Naive thymus-derived CD8-positive, alpha-beta T cell (primary cell): ENCODE results near the gene SH3BP4. TPM values are rescaled to one million over a fixed set of nuclear protein-coding genes. Genes with fewer than 3 reads are reported as not detected.

Experiments
- ATAC-seq, 2 donors: fragments of 150-1000 bp; cut with Tn5 transposase in 1 of 2; sonication (Bioruptor Pico), chemical (Tn5 transposase) in 1 of 2; 1 replicate in 1 of 2; 2 replicates in 1 of 2; pipeline ENCODE4 v1.10.0; 2021; ENCODE audit warnings: mild to moderate bottlenecking in 2 of 2, moderate library complexity in 2 of 2
- POLR2A ChIA-PET: fragments of 350-600 bp; sonication (Branson Sonifier 250); formaldehyde crosslinking; loops from one replicate; lab custom pipeline; 2021; ENCODE audit warnings: antibody characterized with exemption; lab: Charles Lee
- DNase-seq, 10 donors: peaks; one replicate each; pipeline versions ENCODE4 v3.0.0 to v3.0.0-alpha.2; 2020 to 2022
- H3K27ac Mint-ChIP-seq, 10 donors: one replicate each; pipeline ENCODE4 v1.8.0; 2020 to 2022; ENCODE audit warnings: mild to moderate bottlenecking in 10 of 10, mixed read lengths in 10 of 10, moderate library complexity in 4 of 10, inconsistent platforms in 1 of 10
- H3K27me3 Mint-ChIP-seq, 5 donors: one replicate each; pipeline ENCODE4 v1.8.0; 2021 to 2022; ENCODE audit warnings: mixed read lengths in 5 of 5
- H3K36me3 Mint-ChIP-seq, 3 donors: one replicate each; pipeline ENCODE4 v1.8.0; 2020 to 2022; ENCODE audit warnings: mixed read lengths in 3 of 3, mild to moderate bottlenecking in 2 of 3, inconsistent platforms in 1 of 3
- H3K4me1 Mint-ChIP-seq, 4 donors: one replicate each; pipeline ENCODE4 v1.8.0; 2021 to 2022; ENCODE audit warnings: mixed read lengths in 4 of 4
- H3K4me3 Mint-ChIP-seq, 10 donors: one replicate each; pipeline ENCODE4 v1.8.0; 2020 to 2022; ENCODE audit warnings: mild to moderate bottlenecking in 10 of 10, mixed read lengths in 10 of 10, moderate library complexity in 6 of 10, inconsistent platforms in 1 of 10
- H3K9me3 Mint-ChIP-seq, 9 donors: one replicate each; pipeline ENCODE4 v1.8.0; 2020 to 2022; ENCODE audit warnings: mixed read lengths in 9 of 9, mild to moderate bottlenecking in 3 of 9, inconsistent platforms in 1 of 9, moderate library complexity in 1 of 9
- polyA plus RNA-seq, 3 donors: library from polyadenylated mRNA; unstranded; fragments of 300-500 nt; fragmentation: Illumina TruSeq; gene quantifications; one replicate each; pipeline ENCODE4 v1.2.3, GENCODE V29; 2021
- total RNA-seq, 8 experiments: library from RNA in 2 of 8; stranded (reverse) in 2 of 8; gene quantifications; one replicate each; pipeline ENCODE4 v1.2.3 and lab custom pipeline; 2021 to 2026

Gene SH3BP4
- total and polyA plus RNA-seq, 5 experiments from 2014 or later = 0.19 to 0.29 TPM; not detected in 3

DNA sequence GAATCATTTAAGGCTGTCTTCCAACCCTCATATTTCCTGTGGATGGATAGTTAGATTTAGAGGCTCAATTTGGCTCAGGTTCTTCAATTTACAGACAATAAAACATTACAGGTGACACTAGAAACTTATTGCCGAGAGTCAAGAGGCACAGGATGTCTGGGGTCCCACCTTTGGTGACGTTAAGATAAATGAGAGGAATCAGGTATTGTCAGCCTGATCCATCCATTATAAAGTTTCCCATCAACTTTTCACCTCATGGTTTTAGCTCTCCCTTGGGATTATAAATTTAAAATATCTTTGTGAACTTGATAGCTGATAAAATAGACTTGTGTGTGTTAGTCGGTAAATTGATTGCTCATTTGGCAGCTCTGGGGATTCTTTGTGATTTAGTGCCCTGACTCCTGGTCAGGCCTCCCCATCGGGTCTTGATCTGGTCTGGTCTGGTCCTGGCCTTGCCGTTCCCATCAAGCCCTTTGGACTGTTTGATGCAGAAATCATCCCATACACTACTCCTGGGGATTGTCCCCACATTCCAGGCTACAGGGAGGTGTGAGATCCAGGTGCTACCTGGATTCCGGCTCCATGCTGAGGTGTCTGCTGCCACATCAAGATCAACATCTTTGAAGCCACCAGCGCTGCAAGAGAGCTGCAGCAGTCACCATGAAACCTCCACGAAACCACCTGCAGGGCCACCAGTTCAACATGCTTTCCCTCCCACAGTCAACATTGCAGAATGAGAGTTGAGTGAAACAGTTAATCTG is 130.9 kb downstream of the SH3BP4 start:
- Mint-ChIP-seq H3K4me3 (no peak overlapping the region), H3K27ac (no peak overlapping the region), H3K27me3 (peaks cover 15 to 29% (median 23%) of the 10 kb centered on the region in 5 donors), H3K4me1 (no peaks in the 10 kb centered on the region), H3K36me3 (no peaks in the 10 kb centered on the region), H3K9me3 (peaks cover 0 to 3% (median 0%) of the 10 kb centered on the region in 9 donors)
- no peak for DNase-seq
- ATAC-seq = no peak
- POLR2A ChIA-PET = no interaction called here

DNA sequence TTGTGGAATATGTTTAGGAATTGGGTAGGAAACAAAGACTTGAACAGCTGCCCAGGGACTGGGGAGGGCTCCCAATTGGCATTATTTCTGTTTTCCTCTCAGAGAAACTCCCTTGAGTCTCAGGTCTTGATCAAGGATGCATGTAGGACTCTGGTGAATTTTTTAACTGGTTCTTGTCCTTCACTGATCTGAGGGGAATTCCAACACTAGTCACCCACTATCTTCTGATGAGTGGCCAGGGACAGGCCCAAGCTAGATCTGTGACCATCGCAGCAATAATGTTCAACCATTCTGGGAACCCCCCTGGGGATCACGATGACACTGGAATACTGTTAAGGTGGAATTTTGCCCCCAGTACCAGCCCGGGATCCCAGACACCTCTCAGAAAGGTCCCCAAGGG is 132.0 kb downstream of the SH3BP4 start:
- no peak for DNase-seq
- H3K9me3 Mint-ChIP-seq = peaks cover 0 to 3% (median 0%) of the 10 kb centered on the region in 9 donors
- H3K4me1 Mint-ChIP-seq = no peaks in the 10 kb centered on the region
- no peak overlapping the region for H3K27ac Mint-ChIP-seq
- H3K36me3 Mint-ChIP-seq = no peaks in the 10 kb centered on the region
- POLR2A ChIA-PET = no interaction called here
- H3K4me3 Mint-ChIP-seq = no peak overlapping the region
- no peak for ATAC-seq
- H3K27me3 Mint-ChIP-seq = peaks cover 17 to 39% (median 24%) of the 10 kb centered on the region in 5 donors

DNA sequence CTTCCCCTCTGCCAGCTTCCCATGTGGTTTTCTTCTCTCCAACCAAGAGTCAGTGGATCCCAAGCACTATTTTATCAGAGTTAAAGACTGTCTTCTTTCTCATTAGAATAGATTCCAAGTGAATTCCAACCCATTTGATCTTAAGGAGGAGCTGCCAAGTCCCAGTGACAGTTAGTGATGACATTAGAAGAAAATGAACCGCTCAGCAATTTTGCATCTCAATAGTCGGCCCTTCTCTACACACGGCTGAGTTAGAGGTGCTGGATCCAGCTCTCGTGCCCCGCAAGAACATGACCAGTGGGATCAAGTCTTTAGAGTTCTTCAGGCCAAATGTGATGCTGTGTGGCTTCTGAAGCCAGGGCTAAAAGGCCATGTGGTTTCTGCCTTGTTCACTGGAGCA is 132.6 kb downstream of the SH3BP4 start:
- DNase-seq = no peak
- POLR2A ChIA-PET = no interaction called here
- no peaks in the 10 kb centered on the region for H3K36me3 Mint-ChIP-seq

DNA sequence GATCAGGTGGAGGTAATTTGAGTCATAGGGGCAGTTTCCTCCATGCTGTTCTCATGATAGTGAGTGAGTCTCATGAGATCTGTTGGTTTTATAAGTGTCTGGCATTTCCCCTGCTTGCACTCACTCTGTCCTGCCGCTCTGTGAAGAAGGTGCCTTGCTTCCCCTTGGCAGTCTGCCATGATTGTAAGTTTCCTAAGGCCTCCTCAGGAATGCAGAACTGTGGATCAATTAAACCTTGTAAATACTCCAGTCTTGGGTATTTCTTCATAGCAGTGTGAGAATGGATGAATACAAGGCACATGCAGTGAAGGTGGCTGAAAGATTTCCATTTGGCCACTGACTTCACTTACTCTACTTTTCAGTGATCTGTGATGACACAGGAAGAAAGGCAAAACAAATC is 133.7 kb downstream of the SH3BP4 start:
- Mint-ChIP-seq H3K4me1 (no peaks in the 10 kb centered on the region), H3K36me3 (no peaks in the 10 kb centered on the region), H3K4me3 (no peak overlapping the region), H3K27me3 (peaks cover 22 to 53% (median 36%) of the 10 kb centered on the region in 5 donors), H3K27ac (no peak overlapping the region), H3K9me3 (peaks cover 0 to 3% (median 0%) of the 10 kb centered on the region in 9 donors)
- POLR2A ChIA-PET = no interaction called here
- ATAC-seq (no peak), DNase-seq (no peak)

More for the DNA sequence above, 132.6 kb downstream of the SH3BP4 start:
- Mint-ChIP-seq H3K4me3 (no peak overlapping the region), H3K9me3 (peaks cover 0 to 3% (median 0%) of the 10 kb centered on the region in 9 donors), H3K27me3 (peaks cover 20 to 45% (median 28%) of the 10 kb centered on the region in 5 donors), H3K27ac (no peak overlapping the region), H3K4me1 (no peaks in the 10 kb centered on the region)
- ATAC-seq = no peak

DNA sequence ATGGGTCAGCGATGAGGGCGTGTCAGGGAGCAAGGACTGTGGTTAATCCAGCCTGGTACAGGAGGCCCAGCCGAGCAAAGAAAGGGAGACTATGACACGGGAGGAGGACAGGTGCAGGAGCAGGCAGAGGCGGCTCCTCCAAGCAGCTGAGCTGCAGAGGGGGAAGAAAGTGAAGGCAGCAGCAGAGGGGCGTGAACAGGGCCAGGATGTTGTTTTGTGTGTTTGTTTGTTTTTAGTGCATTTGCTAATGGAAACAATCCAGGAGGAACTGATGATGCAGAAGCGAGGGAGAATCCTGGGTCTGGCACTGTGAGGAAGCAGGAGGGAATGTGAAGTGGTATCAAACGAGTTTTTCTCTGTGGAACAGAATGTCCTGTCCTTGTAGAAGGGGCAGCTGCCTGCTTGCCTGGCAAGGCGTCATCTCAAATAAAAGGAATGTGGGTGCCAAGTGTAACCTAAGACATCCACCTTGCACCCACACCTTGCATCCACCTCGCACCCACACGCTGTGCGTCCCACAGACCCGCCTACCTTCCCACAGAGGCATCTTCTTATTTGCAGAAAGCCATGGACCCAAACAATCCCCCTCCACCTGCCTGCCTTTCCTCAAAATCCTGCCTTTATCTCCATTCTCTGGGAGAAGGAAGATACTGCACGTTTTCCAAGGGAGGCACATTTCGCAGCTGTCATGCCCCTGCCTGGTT is 134.8 kb downstream of the SH3BP4 start:
- Mint-ChIP-seq H3K4me3 (no peak overlapping the region), H3K36me3 (no peaks in the 10 kb centered on the region), H3K27ac (peak overlapping the region in 1 of 10 donors; percentile 63), H3K9me3 (peaks cover 0 to 3% (median 0%) of the 10 kb centered on the region in 9 donors), H3K4me1 (no peaks in the 10 kb centered on the region), H3K27me3 (peaks cover 22 to 53% (median 43%) of the 10 kb centered on the region in 5 donors)
- POLR2A ChIA-PET = no interaction called here
- DNase-seq (no peak), ATAC-seq (no peak)

DNA sequence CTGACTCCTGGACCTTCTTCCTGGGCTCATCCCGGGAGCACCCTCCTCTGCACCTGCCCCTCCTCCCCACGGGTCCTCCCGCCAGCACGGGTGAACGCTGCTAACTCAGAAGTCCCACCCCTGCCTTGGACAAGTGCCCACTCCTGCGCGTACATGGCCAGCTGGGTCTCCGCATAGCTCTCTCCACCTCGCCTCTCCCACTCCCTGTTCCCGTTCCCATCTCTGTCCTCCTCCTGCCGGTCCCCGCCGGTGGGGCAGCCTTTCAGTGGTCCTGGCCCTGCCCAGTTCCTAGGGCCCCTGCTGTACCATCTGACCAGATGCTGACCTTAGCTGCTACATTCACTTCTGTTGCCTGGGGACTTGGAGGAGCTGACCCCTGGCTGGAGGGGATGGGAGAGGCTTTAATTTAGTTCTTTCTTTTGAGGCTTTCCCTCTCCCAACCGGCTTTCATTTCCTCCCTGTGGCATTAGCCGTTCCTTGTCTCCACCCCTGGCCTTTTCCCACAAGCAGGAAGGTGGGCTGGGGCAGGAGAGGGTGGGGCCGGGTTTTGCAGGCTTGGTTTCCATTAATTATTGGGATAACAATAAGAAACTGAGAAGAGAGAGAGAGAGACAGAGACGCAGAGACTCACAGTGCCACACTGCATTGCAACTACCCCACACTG is 136.1 kb downstream of the SH3BP4 start:
- Mint-ChIP-seq H3K27me3 (peaks cover 24 to 59% (median 48%) of the 10 kb centered on the region in 5 donors), H3K4me1 (no peaks in the 10 kb centered on the region), H3K36me3 (no peaks in the 10 kb centered on the region), H3K27ac (no peak overlapping the region), H3K9me3 (peaks cover 0 to 3% (median 0%) of the 10 kb centered on the region in 9 donors), H3K4me3 (no peak overlapping the region)
- no peak for DNase-seq
- ATAC-seq = no peak
- POLR2A ChIA-PET = no interaction called here

DNA sequence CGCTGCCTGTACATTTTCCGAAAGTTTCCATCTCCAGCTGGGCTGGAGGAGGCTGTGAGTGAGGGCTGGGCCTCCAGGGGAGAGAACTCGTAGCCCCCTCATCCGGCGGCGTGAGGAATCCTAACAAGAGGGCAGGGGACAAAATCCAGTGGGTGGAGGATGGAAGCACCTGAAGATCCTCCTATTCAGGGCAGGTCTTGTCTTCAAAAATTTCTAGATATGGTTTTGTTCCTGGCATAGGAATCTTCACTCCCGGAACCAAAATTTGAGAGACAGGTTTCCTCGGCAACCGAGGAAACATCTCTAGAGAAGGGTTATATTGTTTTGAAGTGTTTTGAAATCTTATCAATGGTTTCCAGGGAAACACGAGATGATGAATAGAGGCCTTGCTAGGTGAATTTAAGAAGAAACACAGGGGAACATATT is 136.7 kb downstream of the SH3BP4 start:
- H3K4me3 Mint-ChIP-seq = no peak overlapping the region
- DNase-seq (no peak), ATAC-seq (no peak)
- H3K9me3 Mint-ChIP-seq = peaks cover 0 to 3% (median 0%) of the 10 kb centered on the region in 9 donors
- H3K4me1 Mint-ChIP-seq = no peaks in the 10 kb centered on the region
- H3K27me3 Mint-ChIP-seq = peaks cover 22 to 64% (median 51%) of the 10 kb centered on the region in 5 donors
- no peak overlapping the region for H3K27ac Mint-ChIP-seq
- POLR2A ChIA-PET = no interaction called here
- no peaks in the 10 kb centered on the region for H3K36me3 Mint-ChIP-seq

DNA sequence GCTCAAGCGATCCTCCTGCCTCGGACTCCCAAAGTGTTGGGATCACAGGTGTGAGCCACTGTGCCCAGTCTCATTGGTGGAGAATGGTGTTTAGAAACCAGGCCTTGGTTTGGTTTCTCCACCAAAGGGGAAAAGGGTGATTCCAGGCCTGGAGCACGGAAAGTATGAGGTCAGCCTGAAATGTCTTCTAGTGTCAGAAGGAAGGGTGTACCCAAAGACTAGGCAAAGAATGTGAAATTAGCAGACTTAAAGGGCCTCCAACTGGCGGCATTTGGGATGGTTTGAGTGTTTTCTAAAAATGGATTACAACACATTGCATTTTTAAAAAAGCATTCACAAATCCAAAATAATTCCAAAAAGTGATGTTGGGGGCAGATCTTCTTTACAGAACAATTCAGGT is 139.6 kb downstream of the SH3BP4 start:
- ATAC-seq (no peak), DNase-seq (no peak)
- POLR2A ChIA-PET = no interaction called here
- Mint-ChIP-seq H3K36me3 (no peaks in the 10 kb centered on the region), H3K27me3 (peaks cover 16 to 45% (median 41%) of the 10 kb centered on the region in 5 donors), H3K4me3 (no peak overlapping the region), H3K4me1 (no peaks in the 10 kb centered on the region), H3K27ac (no peak overlapping the region), H3K9me3 (no peaks in the 10 kb centered on the region)

DNA sequence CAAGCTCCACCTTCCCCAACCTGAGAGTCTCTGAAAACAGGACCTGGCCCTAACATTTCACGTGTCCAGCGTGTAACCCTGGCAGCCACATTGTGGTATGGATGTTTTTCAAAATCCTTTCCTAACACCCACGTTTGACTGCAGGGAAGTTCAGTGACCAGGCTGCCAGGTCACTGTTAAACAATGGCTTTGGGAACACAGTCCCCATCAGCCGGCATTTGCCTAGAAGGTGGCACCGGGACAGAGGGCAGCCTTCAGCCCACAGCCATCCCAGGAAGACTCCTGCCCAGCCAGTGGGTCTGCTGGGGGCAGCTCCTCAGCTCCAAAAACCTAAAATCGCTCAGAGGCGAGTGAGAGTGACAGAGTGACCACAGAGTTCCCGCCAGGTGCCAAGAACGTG is 140.2 kb downstream of the SH3BP4 start:
- Mint-ChIP-seq H3K9me3 (no peaks in the 10 kb centered on the region), H3K4me3 (no peak overlapping the region), H3K4me1 (no peaks in the 10 kb centered on the region), H3K27me3 (peaks cover 13 to 47% (median 39%) of the 10 kb centered on the region in 5 donors), H3K27ac (no peak overlapping the region), H3K36me3 (no peaks in the 10 kb centered on the region)
- POLR2A ChIA-PET = no interaction called here
- ATAC-seq (no peak), DNase-seq (no peak)

DNA sequence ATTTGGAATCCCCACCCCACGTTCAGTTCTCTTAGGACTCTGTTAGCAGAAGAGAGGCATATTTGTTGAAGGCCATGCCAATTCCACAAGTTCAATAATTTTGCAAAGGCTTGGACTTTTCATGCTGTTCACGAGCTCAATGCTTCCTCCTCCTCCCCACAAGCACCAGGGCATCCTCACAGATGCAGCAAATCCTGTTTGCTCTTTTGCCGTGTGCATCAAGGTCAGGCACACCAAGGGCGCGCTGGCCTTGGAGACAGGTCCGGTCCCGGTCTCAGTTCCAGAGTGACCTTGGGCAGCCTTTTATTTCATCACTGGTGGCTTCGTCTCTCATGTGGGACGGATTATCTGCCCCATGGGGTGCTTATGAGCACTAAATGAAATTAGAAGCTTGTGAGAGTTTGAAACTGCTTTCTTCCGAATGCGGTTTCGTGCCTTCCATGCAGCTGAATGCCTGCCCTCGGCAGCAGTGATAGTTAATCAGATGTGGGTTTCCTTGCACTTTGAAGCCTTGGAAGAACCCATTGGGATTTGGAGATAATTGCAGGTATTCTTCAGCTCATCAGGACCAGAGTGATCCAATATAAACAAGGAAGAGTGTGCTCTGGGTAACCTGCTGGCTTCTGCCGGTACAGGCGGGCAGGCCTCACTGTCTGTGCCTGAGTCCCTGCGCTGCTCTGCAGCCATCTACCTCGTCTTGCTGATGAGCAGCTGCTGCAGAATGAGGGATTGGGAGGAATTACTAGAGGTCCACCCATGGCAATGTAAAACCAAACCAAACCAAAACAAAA is 140.8 kb downstream of the SH3BP4 start:
- Mint-ChIP-seq H3K4me3 (no peak overlapping the region), H3K4me1 (no peaks in the 10 kb centered on the region), H3K36me3 (no peaks in the 10 kb centered on the region), H3K27me3 (peaks cover 13 to 50% (median 39%) of the 10 kb centered on the region in 5 donors), H3K27ac (no peak overlapping the region), H3K9me3 (no peaks in the 10 kb centered on the region)
- POLR2A ChIA-PET = no interaction called here
- DNase-seq = no peak
- no peak for ATAC-seq

DNA sequence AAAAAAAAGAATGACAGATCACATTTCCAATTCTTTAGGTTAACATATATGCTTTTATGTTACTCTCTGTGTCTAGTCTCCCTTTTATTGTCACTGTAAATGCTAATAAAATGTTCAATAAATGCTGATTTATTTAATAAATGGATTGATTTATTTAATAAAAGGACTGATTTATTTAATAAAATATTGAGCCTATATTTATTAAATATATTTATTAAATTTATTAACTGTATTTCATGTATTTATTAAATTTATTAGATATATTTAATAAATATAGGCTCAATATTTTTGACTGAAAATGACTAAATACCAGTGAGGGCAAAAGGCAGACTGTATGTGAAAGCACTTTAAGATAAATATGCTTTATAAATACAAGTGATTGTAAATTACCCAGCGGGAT is 142.6 kb downstream of the SH3BP4 start:
- Mint-ChIP-seq H3K9me3 (no peaks in the 10 kb centered on the region), H3K4me1 (no peaks in the 10 kb centered on the region), H3K36me3 (no peaks in the 10 kb centered on the region), H3K4me3 (no peak overlapping the region), H3K27me3 (peaks cover 8 to 35% (median 30%) of the 10 kb centered on the region in 5 donors), H3K27ac (no peak overlapping the region)
- ATAC-seq (no peak), DNase-seq (no peak)
- POLR2A ChIA-PET = no interaction called here

DNA sequence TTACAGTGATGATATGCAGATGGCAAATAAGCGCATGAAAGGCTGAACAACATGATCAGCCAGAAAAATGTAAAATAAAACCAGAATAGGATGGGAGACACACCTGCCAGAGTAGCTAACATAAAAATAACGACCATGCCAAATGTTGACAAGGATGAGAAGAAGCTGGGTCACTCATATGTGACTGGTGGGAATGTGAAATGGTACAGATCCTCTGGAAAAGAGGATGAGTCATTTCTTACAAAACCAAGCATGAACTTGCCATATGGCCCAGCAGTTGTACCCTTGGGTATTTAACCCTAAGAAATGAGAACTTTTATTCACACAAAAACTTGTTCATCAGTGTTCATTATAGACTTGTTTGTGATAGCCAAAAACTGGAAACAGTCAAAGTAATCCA is 143.8 kb downstream of the SH3BP4 start:
- H3K27ac Mint-ChIP-seq = no peak overlapping the region
- H3K27me3 Mint-ChIP-seq = peaks cover 6 to 26% (median 25%) of the 10 kb centered on the region in 5 donors
- H3K4me1 Mint-ChIP-seq = no peaks in the 10 kb centered on the region
- no peak for DNase-seq
- H3K36me3 Mint-ChIP-seq = no peaks in the 10 kb centered on the region
- no peak for ATAC-seq
- no peaks in the 10 kb centered on the region for H3K9me3 Mint-ChIP-seq
- no peak overlapping the region for H3K4me3 Mint-ChIP-seq
- POLR2A ChIA-PET = no interaction called here
